GM21528 (cell line): Measurements from ENCODE around the gene NCMAP.
"Not testable (repeated sequence)": the region's sequence is repeated elsewhere in the genome, so short reads cannot be mapped to it uniquely, and the experiment has no call there.

ENCODE experiments used
- ATAC-seq: cut with Tn5 transposase; IDR thresholded peaks from one replicate; pipeline ENCODE4 v1.9.1; 2021; ENCODE audit warnings: mild to moderate bottlenecking, moderate library complexity; ENCODE audit not compliant: unreplicated experiment, low FRiP score

The NCMAP gene

GRCh38 chr1:24540906-24541710, 14.8 kb upstream of the NCMAP start:
- ATAC-seq, result no peak

- no peak for ATAC-seq
Observed at GRCh38 chr1:24541711-24542346, 14.1 kb upstream of the NCMAP start.

GRCh38 chr1:24544239-24544638, 11.6 kb upstream of the NCMAP start:
- ATAC-seq, result no peak

GRCh38 chr1:24545662-24546061, 10.2 kb upstream of the NCMAP start:
- ATAC-seq, result no peak

- no peak for ATAC-seq
Observed at GRCh38 chr1:24547195-24547594, 8.7 kb upstream of the NCMAP start.

GRCh38 chr1:24548070-24548469, 7.8 kb upstream of the NCMAP start:
- no peak for ATAC-seq

GRCh38 chr1:24549210-24549609, 6.7 kb upstream of the NCMAP start:
- not testable (repeated sequence) for ATAC-seq

GRCh38 chr1:24551290-24551959, 4.5 kb upstream of the NCMAP start:
- ATAC-seq, result no peak

GRCh38 chr1:24551960-24552571, 3.8 kb upstream of the NCMAP start:
- ATAC-seq, result no peak

- no peak for ATAC-seq
Observed at GRCh38 chr1:24553931-24554330, 2.0 kb upstream of the NCMAP start.

- no peak for ATAC-seq
Observed at GRCh38 chr1:24554714-24555113, 1.2 kb upstream of the NCMAP start.

GRCh38 chr1:24556414-24556795, 518 bp downstream of the NCMAP start:
- ATAC-seq, result no peak

GRCh38 chr1:24557220-24557619, 1.3 kb downstream of the NCMAP start:
- ATAC-seq, result no peak

- no peak for ATAC-seq
Observed at GRCh38 chr1:24557711-24558131, 1.8 kb downstream of the NCMAP start.

GRCh38 chr1:24558455-24558854, 2.6 kb downstream of the NCMAP start:
- ATAC-seq, result no peak

- no peak for ATAC-seq
Observed at GRCh38 chr1:24558902-24559791, 3.3 kb downstream of the NCMAP start.

- no peak for ATAC-seq
Observed at GRCh38 chr1:24560361-24560760, 4.5 kb downstream of the NCMAP start.

- ATAC-seq, result no peak
Observed at GRCh38 chr1:24562625-24563024, 6.7 kb downstream of the NCMAP start.

- ATAC-seq, result no peak
Observed at GRCh38 chr1:24564695-24565094, 8.8 kb downstream of the NCMAP start.

- ATAC-seq, result no peak
Observed at GRCh38 chr1:24566236-24566867, 10.5 kb downstream of the NCMAP start.
